Smooth muscle cell (in vitro differentiated cells): ENCODE measurements around the gene CHMP1B. TPM values are rescaled to one million over a fixed set of nuclear protein-coding genes. Genes with fewer than 3 reads are reported as not detected.

Experiments
- DNase-seq: peaks from one replicate; lab custom pipeline; 2025; ENCODE audit not compliant: unreplicated experiment; lab: John Stamatoyannopoulos, UW
- H2AFZ ChIP-seq: fragments of 200-600 bp; sonication (generic); 2 replicates; pipeline ENCODE4 v1.6.0; 2016; ENCODE audit warnings: antibody characterized with exemption, low read depth, mild to moderate bottlenecking
- H3F3A ChIP-seq: fragments of 200-600 bp; sonication (generic); 2 replicates; pipeline ENCODE4 v1.6.0; 2017; ENCODE audit warnings: antibody characterized with exemption, low read depth
- H3K27ac ChIP-seq: fragments of 200-600 bp; sonication (generic); 2 replicates; pipeline ENCODE4 v1.5.1; 2016; ENCODE audit warnings: low read depth, mild to moderate bottlenecking
- H3K27me3 ChIP-seq: fragments of 200-600 bp; sonication (generic); 2 replicates; pipeline ENCODE4 v1.6.1; 2016; ENCODE audit warnings: low read depth, mild to moderate bottlenecking
- H3K36me3 ChIP-seq: fragments of 200-600 bp; sonication (generic); 2 replicates; pipeline ENCODE4 v1.5.1; 2016; ENCODE audit warnings: low read depth
- H3K4me1 ChIP-seq: fragments of 200-600 bp; sonication (generic); 2 replicates; pipeline ENCODE4 v1.5.1; 2016; ENCODE audit warnings: low read depth
- H3K4me2 ChIP-seq: fragments of 200-600 bp; sonication (generic); 2 replicates; pipeline ENCODE4 v1.6.0; 2016; ENCODE audit warnings: mild to moderate bottlenecking
- H3K4me3 ChIP-seq: fragments of 200-600 bp; sonication (generic); 2 replicates; pipeline ENCODE4 v1.5.1; 2016; ENCODE audit warnings: mild to moderate bottlenecking
- H3K79me2 ChIP-seq: fragments of 200-600 bp; sonication (generic); 2 replicates; pipeline ENCODE4 v1.6.0; 2016; ENCODE audit warnings: low read depth, mild to moderate bottlenecking
- H3K9ac ChIP-seq: fragments of 200-600 bp; sonication (generic); 2 replicates; pipeline ENCODE4 v1.6.0; 2016; ENCODE audit warnings: low read depth
- H3K9me3 ChIP-seq: fragments of 200-600 bp; sonication (generic); replicated peaks from 2 replicates; pipeline ENCODE4 v1.5.1; 2016; ENCODE audit warnings: low read depth
- H4K20me1 ChIP-seq: fragments of 200-600 bp; sonication (generic); 2 replicates; pipeline ENCODE4 v1.6.0; 2016; ENCODE audit warnings: low read depth
- CTCF ChIP-seq: fragments of 200-600 bp; sonication (generic); IDR thresholded peaks from 2 replicates; pipeline ENCODE4 v1.5.1; 2017; ENCODE audit warnings: borderline replicate concordance, mild to moderate bottlenecking, antibody characterized with exemption; ENCODE audit not compliant: insufficient read depth, poor library complexity, severe bottlenecking
- WGBS: methylation state at CpG from one replicate; pipeline ENCODE4 v1.1.7; 2016; ENCODE audit warnings: low lambda C conversion rate; 5-methylcytosine and 5-hydroxymethylcytosine counted together
- polyA plus RNA-seq: library from polyadenylated mRNA; unstranded; fragments of >200 nt; fragmentation: Nextera tagmentation; extraction: Ambion mirVana; gene quantifications from 2 replicates; pipeline ENCODE4 v1.2.1, GENCODE V29; 2016
- total RNA-seq: library from RNA; depleted of rRNA; stranded (reverse); fragments of >200 nt; gene quantifications from 2 replicates; pipeline ENCODE4 v1.2.3, GENCODE V29; 2014

The CHMP1B gene
- total and polyA plus RNA-seq, 2 experiments from 2014 or later = 35.6 to 54.6 TPM

DNA sequence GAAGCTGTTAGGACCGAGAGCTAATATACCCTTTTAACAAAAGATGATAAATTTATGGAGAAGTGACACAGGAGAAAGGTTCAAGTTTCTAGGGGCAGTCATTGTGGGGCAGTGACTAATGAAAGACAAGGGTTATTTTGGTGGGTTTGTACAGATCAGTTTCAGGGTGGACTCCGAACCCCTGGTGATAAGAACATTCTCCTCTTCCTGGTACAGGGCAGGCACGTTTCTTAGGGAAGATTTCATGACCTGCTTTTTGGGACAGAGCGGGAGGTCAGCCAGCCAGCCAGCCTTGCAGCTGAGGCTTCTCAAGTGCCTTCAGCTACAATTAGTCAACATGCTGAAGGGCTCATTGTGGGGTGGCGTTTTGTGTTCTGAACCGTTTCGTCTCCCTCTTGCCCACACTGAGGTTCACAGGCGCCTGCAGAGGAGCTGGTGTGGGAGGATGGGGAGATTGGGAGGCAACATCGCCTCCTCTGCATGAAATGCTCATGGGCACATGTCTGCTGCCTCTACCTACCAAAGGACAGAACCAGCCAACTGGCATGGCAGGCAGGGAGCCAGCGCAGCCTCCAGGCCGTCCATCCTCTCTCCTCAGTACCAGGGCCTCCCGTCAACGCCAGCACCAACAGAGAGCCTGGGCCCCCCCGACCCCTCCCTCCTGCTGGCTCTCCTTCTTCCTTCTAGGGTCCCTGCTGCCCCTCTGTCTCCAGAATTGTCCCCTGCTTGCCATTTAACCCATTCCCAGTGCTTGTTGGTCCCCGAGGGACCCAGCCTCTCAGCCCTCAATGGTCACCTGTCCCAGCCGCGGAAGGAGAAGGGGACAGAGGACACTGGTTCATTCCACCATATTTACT is 9.6 kb downstream of the CHMP1B start:
- no peak overlapping the region for H3K4me2 ChIP-seq
- no peak overlapping the region for H3K4me3 ChIP-seq
- H4K20me1 ChIP-seq = no peaks in the 10 kb centered on the region
- H3K4me1 ChIP-seq = peaks cover 10% of the 10 kb centered on the region
- no peaks in the 10 kb centered on the region for H3K27me3 ChIP-seq
- H2AFZ ChIP-seq = no peak overlapping the region
- TF ChIP-seq CTCF = no peak
- H3K9me3 ChIP-seq = no peaks in the 10 kb centered on the region
- peaks cover 20% of the 10 kb centered on the region for H3F3A ChIP-seq
- peak overlapping the region; percentile 69 for H3K9ac ChIP-seq
- H3K36me3 ChIP-seq = no peaks in the 10 kb centered on the region
- peak overlapping the region; percentile 85 for H3K27ac ChIP-seq
- no peaks in the 10 kb centered on the region for H3K79me2 ChIP-seq
- no peak for DNase-seq
- 94% methylated on average over 17 of the region's 17 CpGs for WGBS

- H3K36me3 ChIP-seq = no peaks in the 10 kb centered on the region
- peaks cover 6% of the 10 kb centered on the region for H3K4me1 ChIP-seq
- WGBS = 89% methylated on average over 20 of the region's 20 CpGs
- H3K4me2 ChIP-seq = no peak overlapping the region
- peaks cover 11% of the 10 kb centered on the region for H3F3A ChIP-seq
- no peak overlapping the region for H3K4me3 ChIP-seq
- H2AFZ ChIP-seq = no peak overlapping the region
- no peak for TF ChIP-seq CTCF
- no peaks in the 10 kb centered on the region for H3K9me3 ChIP-seq
- no peaks in the 10 kb centered on the region for H4K20me1 ChIP-seq
- no peak overlapping the region for H3K9ac ChIP-seq
- no peak overlapping the region for H3K27ac ChIP-seq
- H3K79me2 ChIP-seq = no peaks in the 10 kb centered on the region
- DNase-seq = no peak
- H3K27me3 ChIP-seq = no peaks in the 10 kb centered on the region
These were observed 10.5 kb downstream of the CHMP1B start for GRCh38 chr18:11861583-11862288.

DNA sequence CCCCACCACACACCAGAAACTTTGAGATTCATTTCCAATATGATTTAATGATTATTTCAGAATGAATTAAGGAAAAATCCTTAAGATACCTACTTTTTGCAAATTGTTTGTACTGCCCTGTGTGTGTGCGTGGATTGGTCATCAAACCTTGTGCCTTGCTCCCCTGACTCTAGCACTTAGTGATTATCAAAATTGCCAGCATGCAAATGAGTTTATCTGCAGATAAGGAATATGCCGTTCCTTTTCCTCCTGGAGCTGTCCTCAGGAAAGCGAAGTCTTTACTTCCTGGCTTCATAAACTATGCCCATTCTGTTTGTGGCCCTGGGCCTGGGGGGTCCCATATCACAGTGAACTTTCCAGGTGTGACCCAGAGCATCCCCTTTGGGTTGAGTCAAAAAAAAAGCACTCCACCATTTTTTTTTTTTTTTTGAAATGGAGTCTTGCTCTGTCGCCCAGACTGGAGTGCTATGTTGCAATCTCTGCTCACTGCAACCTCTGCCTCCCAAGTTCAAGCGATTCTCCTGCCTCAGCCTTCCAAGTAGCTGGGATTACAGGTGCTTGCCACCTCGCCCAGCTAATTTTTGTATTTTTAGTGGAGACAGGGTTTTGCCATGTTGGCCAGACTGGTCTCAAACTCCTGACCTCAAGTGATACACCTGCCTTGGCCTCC is 11.4 kb downstream of the CHMP1B start:
- H3K36me3 ChIP-seq = no peaks in the 10 kb centered on the region
- no peak overlapping the region for H3K9ac ChIP-seq
- DNase-seq = no peak
- H3K4me3 ChIP-seq = no peak overlapping the region
- 81% methylated on average over 6 of the region's 6 CpGs for WGBS
- H3K9me3 ChIP-seq = no peaks in the 10 kb centered on the region
- H2AFZ ChIP-seq = no peak overlapping the region
- no peaks in the 10 kb centered on the region for H4K20me1 ChIP-seq
- no peak for TF ChIP-seq CTCF
- no peak overlapping the region for H3K27ac ChIP-seq
- H3F3A ChIP-seq = peaks cover 6% of the 10 kb centered on the region
- H3K27me3 ChIP-seq = no peaks in the 10 kb centered on the region
- H3K4me2 ChIP-seq = no peak overlapping the region
- no peaks in the 10 kb centered on the region for H3K4me1 ChIP-seq
- no peaks in the 10 kb centered on the region for H3K79me2 ChIP-seq
